Mesenchymal stem cell (in vitro differentiated cells and primary cell): ENCODE measurements around the gene ANO4.
A peak's percentile ranks its signal among the peaks of the same experiment; 100 is the strongest.

Experiments
- DNase-seq: peaks from one replicate; pipeline ENCODE4 v3.0.0-alpha.2; 2013
- H2AFZ ChIP-seq: one replicate; pipeline ENCODE4 v1.6.1; 2013; ENCODE audit warnings: low read depth, mild to moderate bottlenecking, control low read depth, inconsistent platforms, low read length, moderate library complexity
- H2AK5ac ChIP-seq: 2 replicates; pipeline ENCODE4 v1.6.1; 2013; ENCODE audit warnings: low read length, moderate library complexity, mild to moderate bottlenecking, inconsistent platforms; ENCODE audit not compliant: severe bottlenecking
- H2BK120ac ChIP-seq: one replicate; pipeline ENCODE4 v1.6.1; 2013; ENCODE audit warnings: low read depth, mild to moderate bottlenecking, inconsistent platforms, low read length, moderate library complexity
- H2BK12ac ChIP-seq, 2 experiments: one replicate each; pipeline ENCODE4 v1.6.1; 2013; ENCODE audit warnings: inconsistent platforms in 2 of 2, low read length in 2 of 2, mild to moderate bottlenecking in 2 of 2, moderate library complexity in 2 of 2, control low read depth in 1 of 2
- H2BK15ac ChIP-seq: one replicate; pipeline ENCODE4 v1.6.1; 2013; ENCODE audit warnings: mild to moderate bottlenecking, low read depth, inconsistent platforms; ENCODE audit not compliant: poor library complexity, severe bottlenecking
- H2BK5ac ChIP-seq: 2 replicates; pipeline ENCODE4 v1.6.1; 2013; ENCODE audit warnings: low read depth, mild to moderate bottlenecking, low read length, control low read depth, inconsistent platforms; ENCODE audit not compliant: poor library complexity, severe bottlenecking
- H3K14ac ChIP-seq, 2 experiments: one replicate each; pipeline ENCODE4 v1.6.1; 2013; ENCODE audit warnings: inconsistent platforms in 2 of 2, low read length in 2 of 2, control low read depth in 1 of 2, mild to moderate bottlenecking in 1 of 2, moderate library complexity in 1 of 2
- H3K18ac ChIP-seq, 2 experiments: one replicate each; pipeline ENCODE4 v1.6.1; 2013; ENCODE audit warnings: inconsistent platforms in 2 of 2, low read length in 2 of 2, control low read depth in 1 of 2, low read depth in 1 of 2, mild to moderate bottlenecking in 1 of 2
- H3K23ac ChIP-seq, 2 experiments: one replicate each; pipeline ENCODE4 v1.6.1; 2013; ENCODE audit warnings: inconsistent platforms in 2 of 2, low read length in 2 of 2, mild to moderate bottlenecking in 2 of 2, moderate library complexity in 2 of 2, control low read depth in 1 of 2
- H3K27ac ChIP-seq: 2 replicates; pipeline ENCODE4 v1.5.1; 2013; ENCODE audit warnings: mild to moderate bottlenecking, moderate library complexity, low read length, control low read depth, inconsistent platforms; ENCODE audit not compliant: poor library complexity, severe bottlenecking
- H3K27me3 ChIP-seq, 2 experiments: 2 replicates each; pipeline versions ENCODE4 v1.6.1 to v1.7.0; 2013; ENCODE audit warnings: low read length in 2 of 2, mild to moderate bottlenecking in 2 of 2, moderate library complexity in 2 of 2, control low read depth in 1 of 2, inconsistent platforms in 1 of 2; ENCODE audit not compliant: control insufficient read depth in 1 of 2, insufficient read depth in 1 of 2
- H3K36me3 ChIP-seq, 2 experiments: 2 replicates each; pipeline versions ENCODE4 v1.6.1 to v1.7.0; 2013; ENCODE audit warnings: low read length in 2 of 2, control low read depth in 1 of 2, inconsistent platforms in 1 of 2, low read depth in 1 of 2, mild to moderate bottlenecking in 1 of 2; ENCODE audit not compliant: insufficient read depth in 2 of 2, control insufficient read depth in 1 of 2
- H3K4ac ChIP-seq, 2 experiments: one replicate each; pipeline ENCODE4 v1.6.1; 2013; ENCODE audit warnings: inconsistent platforms in 2 of 2, low read length in 2 of 2, mild to moderate bottlenecking in 2 of 2, moderate library complexity in 2 of 2, control low read depth in 1 of 2, low read depth in 1 of 2
- H3K4me1 ChIP-seq: 2 replicates; pipeline ENCODE4 v1.6.1; 2013; ENCODE audit warnings: low read depth, low read length, control low read depth; ENCODE audit not compliant: control insufficient read depth, insufficient read depth
- H3K4me2 ChIP-seq: 2 replicates; pipeline ENCODE4 v1.6.1; 2013; ENCODE audit warnings: low read length, mild to moderate bottlenecking, inconsistent platforms; ENCODE audit not compliant: poor library complexity, severe bottlenecking
- H3K4me3 ChIP-seq, 2 experiments: 2 replicates each; pipeline versions ENCODE4 v1.5.1 to v1.7.0; 2013; ENCODE audit warnings: low read length in 2 of 2, mild to moderate bottlenecking in 2 of 2, control low read depth in 1 of 2, low read depth in 1 of 2; ENCODE audit not compliant: insufficient read depth in 1 of 2
- H3K79me1 ChIP-seq: replicated peaks from 2 replicates; pipeline ENCODE4 v1.6.1; 2013; ENCODE audit warnings: mild to moderate bottlenecking, control low read depth, low read length, inconsistent platforms; ENCODE audit not compliant: poor library complexity, severe bottlenecking
- H3K9ac ChIP-seq: 2 replicates; pipeline ENCODE4 v1.7.0; 2013; ENCODE audit warnings: mild to moderate bottlenecking, low read length, moderate library complexity
- H3K9me3 ChIP-seq: 2 replicates; pipeline ENCODE4 v1.7.0; 2013; ENCODE audit warnings: mild to moderate bottlenecking, low read length; ENCODE audit not compliant: control insufficient read depth
- H4K8ac ChIP-seq: one replicate; pipeline ENCODE4 v1.6.1; 2013; ENCODE audit warnings: inconsistent platforms, mild to moderate bottlenecking, low read length, moderate library complexity
- H4K91ac ChIP-seq: one replicate; pipeline ENCODE4 v1.6.1; 2013; ENCODE audit warnings: mild to moderate bottlenecking, low read length, inconsistent platforms
- WGBS: methylation state at CpG from one replicate; pipeline ENCODE4 v1.1.7; 2013; ENCODE audit warnings: mixed read lengths; 5-methylcytosine and 5-hydroxymethylcytosine counted together

The ANO4 gene

GRCh38 chr12:101027816-101028215, 233.2 kb downstream of the ANO4 start:
- WGBS = 79% methylated on average over 4 of the region's 4 CpGs
- Histone ChIP-seq H2BK120ac (no peak overlapping the region), H3K14ac (no peak overlapping the region), H3K27ac (no peak overlapping the region), H4K8ac (no peak overlapping the region), H3K79me1 (no peaks in the 10 kb centered on the region), H3K4me2 (no peak overlapping the region), H2AK5ac (no peak overlapping the region), H2BK15ac (no peak overlapping the region), H3K9me3 (peaks cover 8% of the 10 kb centered on the region), H3K4ac (no peak overlapping the region), H2BK5ac (no peak overlapping the region), H3K4me1 (peaks cover 4% of the 10 kb centered on the region), H3K27me3 (no peaks in the 10 kb centered on the region), H3K18ac (no peak overlapping the region), H3K4me3 (no peak overlapping the region), H2BK12ac (no peak overlapping the region), H3K9ac (no peak overlapping the region), H4K91ac (no peak overlapping the region), H3K36me3 (no peaks in the 10 kb centered on the region), H3K23ac (no peak overlapping the region), H2AFZ (no peak overlapping the region)
- DNase-seq = no peak

DNA sequence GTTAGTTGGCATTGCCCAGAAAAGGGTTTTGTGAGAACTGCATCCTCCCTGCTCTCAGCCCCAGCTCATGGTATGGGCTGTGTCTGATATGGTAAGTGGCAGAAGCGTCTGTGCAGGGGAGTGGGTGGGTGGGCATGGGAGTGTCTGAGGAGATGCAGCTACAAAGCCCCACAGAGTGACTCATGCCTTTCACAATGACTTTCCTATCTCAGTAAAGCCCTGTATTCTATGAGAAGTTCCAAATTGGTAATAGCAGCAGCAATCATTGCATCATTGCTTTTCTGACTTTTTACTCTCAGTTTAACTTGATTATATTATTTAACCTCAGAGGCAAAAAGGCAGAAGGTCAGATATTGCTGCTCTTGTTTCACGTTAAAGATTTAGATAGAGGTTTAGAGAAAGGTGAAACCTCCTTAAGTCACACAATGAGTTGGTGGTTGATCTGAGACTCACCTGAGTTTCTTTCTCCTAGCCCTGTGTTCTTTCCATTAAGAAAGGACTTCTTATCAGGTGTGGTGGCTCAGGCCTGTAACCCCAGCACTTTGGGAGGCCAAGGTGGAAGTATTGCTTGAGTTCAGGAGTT, 243.8 kb downstream of the ANO4 start:
- H2BK120ac ChIP-seq = no peak overlapping the region
- H3K18ac ChIP-seq = no peak overlapping the region
- no peak overlapping the region for H3K23ac ChIP-seq
- H4K8ac ChIP-seq = no peak overlapping the region
- H3K14ac ChIP-seq = no peak overlapping the region
- H3K79me1 ChIP-seq = no peaks in the 10 kb centered on the region
- H2AK5ac ChIP-seq = no peak overlapping the region
- no peaks in the 10 kb centered on the region for H3K36me3 ChIP-seq
- no peak overlapping the region for H2BK15ac ChIP-seq
- H3K9me3 ChIP-seq = no peaks in the 10 kb centered on the region
- no peak overlapping the region for H2BK5ac ChIP-seq
- H3K9ac ChIP-seq = no peak overlapping the region
- H3K4me3 ChIP-seq = no peak overlapping the region
- no peak overlapping the region for H2BK12ac ChIP-seq
- H3K4ac ChIP-seq = no peak overlapping the region
- no peak overlapping the region for H3K27ac ChIP-seq
- H2AFZ ChIP-seq = no peak overlapping the region
- no peak overlapping the region for H4K91ac ChIP-seq
- H3K27me3 ChIP-seq = no peaks in the 10 kb centered on the region
- DNase-seq = peak; percentile 16
- H3K4me1 ChIP-seq = no peaks in the 10 kb centered on the region
- WGBS = 100% methylated on average over 1 of the region's 2 CpGs
- H3K4me2 ChIP-seq = no peak overlapping the region

GRCh38 chr12:101039848-101040531, 245.4 kb downstream of the ANO4 start:
- no peak for DNase-seq
- no peak overlapping the region for H2BK120ac ChIP-seq
- no peaks in the 10 kb centered on the region for H3K9me3 ChIP-seq
- no peaks in the 10 kb centered on the region for H3K36me3 ChIP-seq
- WGBS = 94% methylated on average over 4 of the region's 6 CpGs
- no peaks in the 10 kb centered on the region for H3K27me3 ChIP-seq
- H3K9ac ChIP-seq = no peak overlapping the region
- H3K18ac ChIP-seq = no peak overlapping the region
- no peaks in the 10 kb centered on the region for H3K4me1 ChIP-seq
- no peak overlapping the region for H3K27ac ChIP-seq
- no peak overlapping the region for H3K23ac ChIP-seq
- no peak overlapping the region for H2BK12ac ChIP-seq
- no peak overlapping the region for H2BK5ac ChIP-seq
- no peak overlapping the region for H2AFZ ChIP-seq
- no peak overlapping the region for H3K4me3 ChIP-seq
- no peak overlapping the region for H4K8ac ChIP-seq
- no peak overlapping the region for H3K4ac ChIP-seq
- no peaks in the 10 kb centered on the region for H3K79me1 ChIP-seq
- H2AK5ac ChIP-seq = no peak overlapping the region
- no peak overlapping the region for H2BK15ac ChIP-seq
- H3K4me2 ChIP-seq = no peak overlapping the region
- no peak overlapping the region for H4K91ac ChIP-seq
- no peak overlapping the region for H3K14ac ChIP-seq

DNA sequence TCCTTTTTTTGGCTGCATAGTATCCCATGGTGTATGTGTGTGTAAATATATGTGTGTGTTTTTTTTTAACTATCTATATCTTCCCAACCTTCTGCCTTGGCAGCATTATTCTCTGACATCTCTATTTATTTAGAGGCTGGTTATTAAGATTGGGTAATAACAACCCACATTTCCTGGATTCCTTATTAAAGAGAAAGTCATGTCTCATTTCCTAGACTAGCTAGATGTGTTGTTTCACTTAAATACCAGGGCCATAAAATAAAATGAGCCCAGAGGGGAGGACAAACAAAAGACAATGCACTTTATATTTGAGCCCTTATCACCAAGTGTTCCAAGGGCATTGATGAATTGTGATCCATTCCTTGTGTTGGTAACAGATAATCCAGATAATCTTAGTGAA, 246.4 kb downstream of the ANO4 start:
- H3K14ac ChIP-seq = no peak overlapping the region

More for the DNA sequence above, 246.4 kb downstream of the ANO4 start:
- Histone ChIP-seq H2BK12ac (no peak overlapping the region), H3K4ac (no peak overlapping the region), H3K4me2 (no peak overlapping the region), H3K79me1 (no peaks in the 10 kb centered on the region), H2BK5ac (no peak overlapping the region), H3K4me1 (no peaks in the 10 kb centered on the region), H2AFZ (no peak overlapping the region), H3K9me3 (no peaks in the 10 kb centered on the region), H3K27ac (no peak overlapping the region), H3K27me3 (no peaks in the 10 kb centered on the region), H2AK5ac (no peak overlapping the region), H3K36me3 (no peaks in the 10 kb centered on the region), H3K18ac (no peak overlapping the region), H4K91ac (no peak overlapping the region), H3K4me3 (no peak overlapping the region), H3K9ac (no peak overlapping the region), H3K23ac (no peak overlapping the region), H2BK120ac (no peak overlapping the region), H2BK15ac (no peak overlapping the region), H4K8ac (no peak overlapping the region)
- DNase-seq = no peak
